Endothelial cell of umbilical vein (primary cell): Measurements from ENCODE around the gene NUDT14. TPM values are rescaled to one million over a fixed set of nuclear protein-coding genes. Genes with fewer than 3 reads are reported as not detected.

ENCODE experiments used
- BruUV-seq: library from RNA; stranded (reverse); fragments of 400-500 nt; replicated peaks from 2 replicates; lab custom pipeline; 2021; lab: Mats Ljungman, UMichigan
- CTCF ChIA-PET: fragments of 300-600, 350-600 bp; sonication (Branson Sonifier 250); formaldehyde crosslinking; loops from one replicate; lab custom pipeline; 2021; ENCODE audit warnings: antibody characterized with exemption, inconsistent platforms; lab: Charles Lee
- POLR2A ChIA-PET: fragments of 300-600, 350-600 bp; sonication (Branson Sonifier 250); formaldehyde crosslinking; loops from one replicate; lab custom pipeline; 2021; ENCODE audit warnings: antibody characterized with exemption, inconsistent platforms; lab: Charles Lee
- DNase-seq: peaks from one replicate; pipeline ENCODE4 v3.0.0-alpha.2; 2011; ENCODE audit warnings: low read depth, low spot score
- FAIRE-seq: peaks from 2 replicates; lab custom pipeline; 2011; peaks lifted over from hg19 to GRCh38; lab: Jason Lieb, UNC
- H2AFZ ChIP-seq: 2 replicates; pipeline ENCODE4 v1.6.0; 2012; ENCODE audit warnings: low read depth, low read length, control low read depth, inconsistent platforms
- H3K27ac ChIP-seq: 2 replicates; pipeline ENCODE4 v1.5.1; 2011; ENCODE audit warnings: low read depth, mild to moderate bottlenecking, control low read depth, low read length, moderate library complexity; ENCODE audit not compliant: insufficient read depth
- H3K27me3 ChIP-seq, 2 experiments: 2 replicates each; pipeline versions ENCODE4 v1.6.0 to v1.6.1; 2011; ENCODE audit warnings: low read length in 2 of 2, mixed read lengths in 1 of 2; ENCODE audit not compliant: control insufficient read depth in 2 of 2, insufficient read depth in 2 of 2
- H3K36me3 ChIP-seq, 2 experiments: 2 replicates in 1 of 2; 3 replicates in 1 of 2; pipeline ENCODE4 v1.5.1; 2011; ENCODE audit warnings: low read length in 2 of 2, mild to moderate bottlenecking in 1 of 2, moderate library complexity in 1 of 2; ENCODE audit not compliant: control insufficient read depth in 2 of 2, insufficient read depth in 2 of 2; ENCODE audit errors: extremely low read depth in 1 of 2
- H3K4me1 ChIP-seq: 3 replicates; pipeline ENCODE4 v1.5.1; 2011; ENCODE audit warnings: mild to moderate bottlenecking, low read length; ENCODE audit not compliant: control insufficient read depth, insufficient read depth; ENCODE audit errors: extremely low read depth
- H3K4me2 ChIP-seq: 2 replicates; pipeline ENCODE4 v1.6.1; 2011; ENCODE audit warnings: low read length, control low read depth, mixed read lengths; ENCODE audit not compliant: insufficient read depth
- H3K4me3 ChIP-seq, 3 experiments: fragments of 200-600 bp in 1 of 3; sonication (generic), shearing (Covaris generic) in 1 of 3; replicated peaks in 1 of 3; 2 replicates each; pipeline ENCODE4 v1.5.1; 2011 to 2016; ENCODE audit warnings: control low read depth in 3 of 3, low read length in 3 of 3, mild to moderate bottlenecking in 2 of 3, inconsistent platforms in 1 of 3, low read depth in 1 of 3, moderate library complexity in 1 of 3; ENCODE audit not compliant: insufficient read depth in 1 of 3
- H3K79me2 ChIP-seq: 2 replicates; pipeline ENCODE4 v1.6.0; 2012; ENCODE audit warnings: low read length, inconsistent platforms; ENCODE audit not compliant: control insufficient read depth, insufficient read depth
- H3K9ac ChIP-seq: replicated peaks from 2 replicates; pipeline ENCODE3; 2011; ENCODE audit warnings: low read length, control low read depth; ENCODE audit not compliant: insufficient read depth; ENCODE audit errors: extremely low read depth
- H3K9me1 ChIP-seq: replicated peaks from 3 replicates; pipeline ENCODE4 v1.6.0; 2011; ENCODE audit warnings: mild to moderate bottlenecking, low read length; ENCODE audit not compliant: control insufficient read depth, insufficient read depth; ENCODE audit errors: extremely low read depth
- H3K9me3 ChIP-seq: replicated peaks from 2 replicates; pipeline ENCODE4 v1.5.1; 2012; ENCODE audit warnings: low read length, inconsistent platforms; ENCODE audit not compliant: control insufficient read depth, insufficient read depth
- H4K20me1 ChIP-seq: replicated peaks from 2 replicates; pipeline ENCODE3; 2011; ENCODE audit warnings: mild to moderate bottlenecking, low read length; ENCODE audit not compliant: control insufficient read depth, insufficient read depth; ENCODE audit errors: extremely low read depth
- CTCF ChIP-seq, 2 donors: IDR thresholded peaks; 1 replicate in 1 of 2; 2 replicates in 1 of 2; pipeline ENCODE4 v1.5.1; 2011; ENCODE audit warnings: low read length in 2 of 2, mild to moderate bottlenecking in 2 of 2, moderate library complexity in 2 of 2, control low read depth in 1 of 2, inconsistent platforms in 1 of 2, low read depth in 1 of 2; ENCODE audit not compliant: insufficient read depth in 1 of 2; ENCODE audit errors: extremely low read depth in 1 of 2
- EZH2 ChIP-seq: IDR thresholded peaks from 2 replicates; pipeline ENCODE4 v1.6.1; 2012; ENCODE audit warnings: borderline replicate concordance, low read depth, mild to moderate bottlenecking, moderate library complexity, low read length, inconsistent platforms; ENCODE audit not compliant: severe bottlenecking
- FOS ChIP-seq: IDR thresholded peaks from 2 replicates; pipeline ENCODE4 v1.6.1; 2011; ENCODE audit warnings: mild to moderate bottlenecking, low read length, moderate library complexity, borderline replicate concordance; ENCODE audit not compliant: insufficient read depth
- GATA2 ChIP-seq: IDR thresholded peaks from 2 replicates; pipeline ENCODE4 v1.7.0; 2011; ENCODE audit warnings: low read depth, mild to moderate bottlenecking, moderate library complexity, mixed read lengths, low read length; ENCODE audit not compliant: insufficient read length, insufficient read depth
- JUN ChIP-seq: IDR thresholded peaks from 2 replicates; pipeline ENCODE4 v1.6.1; 2011; ENCODE audit warnings: borderline replicate concordance, low read depth; ENCODE audit not compliant: insufficient read length, insufficient read depth
- MAX ChIP-seq: IDR thresholded peaks from 2 replicates; pipeline ENCODE4 v1.6.1; 2011; ENCODE audit not compliant: insufficient read depth, insufficient read length
- MYC ChIP-seq: IDR thresholded peaks from one replicate; pipeline ENCODE4 v1.6.1; 2011; ENCODE audit warnings: mild to moderate bottlenecking, low read depth, low read length
- POLR2A ChIP-seq: IDR thresholded peaks from 2 replicates; pipeline ENCODE4 v1.6.1; 2012; ENCODE audit warnings: low read depth, mild to moderate bottlenecking, control low read depth, low read length
- POLR2AphosphoS5 ChIP-seq: IDR thresholded peaks from 2 replicates; pipeline ENCODE4 v1.6.1; 2012; ENCODE audit warnings: low read depth, mild to moderate bottlenecking, control low read depth, low read length, moderate library complexity; ENCODE audit not compliant: insufficient read depth
- dilution Hi-C: fragments of 300-500 bp; cut with MboI; formaldehyde crosslinking; loops from one replicate; pipeline ENCODE4 v1.15.0; 2019; ENCODE audit warnings: low sequenced_read_pairs; ENCODE audit not compliant: extremely low pct_ligation_motif_present
- intact Hi-C: fragments of 100-400 bp; cut with micrococcal nuclease; formaldehyde crosslinking; loops from one replicate; pipeline ENCODE4 v1.10.0; 2022
- polyA plus RNA-seq, 4 experiments: library from polyadenylated mRNA; depleted of rRNA in 3 of 4; stranded (reverse) in 3 of 4; unstranded in 1 of 4; fragments of >200 nt; gene quantifications; 2 replicates each; pipeline versions ENCODE4 v1.2.1 to v1.2.3, GENCODE V29; 2011 to 2012; ENCODE audit warnings: missing spikeins in 1 of 4
- total RNA-seq: library from RNA; stranded (reverse); gene quantifications from 2 replicates; pipeline ENCODE4 v1.2.3, GENCODE V29; 2021

Gene NUDT14
- total and polyA plus RNA-seq, 2 donors (not counting 3 experiments of a cell fraction or from before 2014, with no cell fraction given) = 97.7 to 103 TPM

- intact Hi-C loops (no loop called here), dilution Hi-C loops (no loop called here)
- H2AFZ ChIP-seq = no peak overlapping the region
- CTCF ChIA-PET = interaction anchor here (0.9 to 2.5 kb wide), 2 partner anchors 10 to 47 kb away, joined by 4 to 7 read pairs; no protein-coding TSS in a partner anchor
- no peaks in the 10 kb centered on the region for H4K20me1 ChIP-seq
- H3K36me3 ChIP-seq = peaks cover 7 to 10% of the 10 kb centered on the region in 2 experiments
- no peaks in the 10 kb centered on the region for H3K9me3 ChIP-seq
- H3K27ac ChIP-seq = no peak overlapping the region
- H3K9ac ChIP-seq = no peak overlapping the region
- no TSS peak for BruUV-seq
- no peaks in the 10 kb centered on the region for H3K79me2 ChIP-seq
- H3K27me3 ChIP-seq = peaks cover 6 to 20% of the 10 kb centered on the region in 2 experiments
- H3K9me1 ChIP-seq = no peaks in the 10 kb centered on the region
- TF ChIP-seq EZH2 (no peak), GATA2 (no peak), MAX (no peak), JUN (no peak), CTCF (IDR thresholded peaks at IDR 0.05; ENCODE audit: extremely low read depth in 1 of 2, insufficient read depth in 1 of 2, low read depth in 1 of 2, low read length in 2 of 2) (no peak), POLR2AphosphoS5 (no peak), FOS (no peak), POLR2A (no peak), MYC (no peak)
- no peak for DNase-seq
- H3K4me1 ChIP-seq = no peaks in the 10 kb centered on the region
- no peak for FAIRE-seq
- H3K4me2 ChIP-seq = no peak overlapping the region
- H3K4me3 ChIP-seq = no peak overlapping the region
- POLR2A ChIA-PET = no interaction called here
Observed at GRCh38 chr14:105137481-105138020, 43.6 kb downstream of the NUDT14 start.
